DMS153 treated with DMSO at 0.1 percent for 48 hours (cell line): ENCODE data around the gene EML4.
"Not testable (repeated sequence)": the region's sequence is repeated elsewhere in the genome, so short reads cannot be mapped to it uniquely, and the experiment has no call there.

Source experiments
- DNase-seq: peaks from one replicate; lab custom pipeline; 2025; ENCODE audit not compliant: unreplicated experiment; lab: John Stamatoyannopoulos, UW

EML4 gene

GRCh38 chr2:42347518-42347917 lies 178.4 kb downstream of the EML4 start:
- not testable (repeated sequence) for DNase-seq

- no peak for DNase-seq
These were observed 179.1 kb downstream of the EML4 start for GRCh38 chr2:42348113-42348805.

GRCh38 chr2:42350434-42351063 lies 181.4 kb downstream of the EML4 start:
- no peak for DNase-seq

DNA sequence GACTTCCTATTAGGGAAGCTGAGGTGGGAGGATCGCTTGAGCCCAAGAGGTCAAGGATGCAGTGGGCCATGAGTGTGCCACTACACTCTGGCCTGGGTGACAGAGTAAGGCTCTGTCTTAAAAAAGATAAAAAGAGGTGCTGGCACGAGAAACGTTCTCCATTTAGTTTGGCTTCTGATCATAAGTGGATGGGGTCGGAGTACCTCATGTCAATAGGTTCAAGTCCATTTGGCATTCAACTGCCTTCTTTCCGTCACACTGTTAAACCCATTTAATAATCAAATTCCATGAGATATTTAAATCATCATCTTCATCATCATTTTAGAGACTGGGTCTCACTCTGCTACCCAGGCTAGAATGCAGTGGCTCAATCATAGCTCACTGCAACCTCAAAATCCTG lies 182.7 kb downstream of the EML4 start:
- no peak for DNase-seq

- DNase-seq = no peak
These were observed 184.8 kb downstream of the EML4 start for GRCh38 chr2:42353792-42354429.

- no peak for DNase-seq
These were observed 190.3 kb downstream of the EML4 start for GRCh38 chr2:42359304-42359964.

DNA sequence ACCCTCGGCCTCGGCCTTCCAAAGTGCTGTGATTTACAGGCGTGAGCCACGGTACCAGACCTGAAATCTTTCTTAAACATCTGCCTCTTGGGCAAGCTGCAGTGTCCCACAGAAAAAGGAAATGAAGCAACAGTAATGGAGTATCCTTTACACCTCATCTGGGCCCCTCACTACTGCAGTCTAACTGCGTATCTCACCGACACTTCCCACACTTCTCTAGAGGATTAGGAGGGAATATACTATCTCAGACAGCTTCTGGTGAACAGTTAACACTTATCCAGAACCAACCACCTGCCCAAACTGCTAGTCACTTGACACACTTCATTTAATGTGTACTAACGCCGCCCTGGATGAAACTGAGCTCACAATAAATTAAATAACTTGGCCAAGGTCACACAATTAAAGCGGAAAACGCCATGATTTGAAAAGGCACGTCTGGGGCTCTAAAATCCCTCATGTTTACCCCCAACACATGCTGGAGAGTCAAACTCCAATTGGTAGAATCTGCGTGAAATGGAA lies 190.9 kb downstream of the EML4 start:
- DNase-seq = no peak

- no peak for DNase-seq
These were observed 191.3 kb downstream of the EML4 start for GRCh38 chr2:42360493-42360889.

GRCh38 chr2:42360890-42361727 lies 192.0 kb downstream of the EML4 start, which contains the start of gene COX7A2L:
TSS of gene COX7A2L (minus strand) at chr2:42361217. CDS start at chr2:42361161, 56 bp downstream.
- peak; percentile 98 for DNase-seq

- no peak for DNase-seq
These were observed 192.7 kb downstream of the EML4 start for GRCh38 chr2:42361728-42362283.

DNA sequence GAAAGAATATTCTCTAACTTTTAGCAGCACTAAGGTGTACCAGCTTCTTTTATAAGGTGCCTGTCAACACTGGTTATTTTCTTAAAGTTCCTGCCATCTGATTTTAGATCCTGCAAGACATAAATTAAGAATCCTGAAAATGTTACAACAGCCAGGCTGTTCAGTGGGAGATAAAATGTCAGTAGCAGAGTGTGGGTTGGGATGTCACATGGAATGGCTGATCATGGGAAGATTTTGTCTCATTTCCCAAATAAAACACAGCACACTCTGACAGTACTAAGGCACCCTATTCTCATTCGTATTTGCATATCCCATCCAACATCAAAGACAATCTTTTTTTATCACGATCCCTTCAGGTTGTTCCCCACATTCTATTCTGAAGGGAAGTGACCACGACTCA lies 194.3 kb downstream of the EML4 start:
- DNase-seq = no peak

DNA sequence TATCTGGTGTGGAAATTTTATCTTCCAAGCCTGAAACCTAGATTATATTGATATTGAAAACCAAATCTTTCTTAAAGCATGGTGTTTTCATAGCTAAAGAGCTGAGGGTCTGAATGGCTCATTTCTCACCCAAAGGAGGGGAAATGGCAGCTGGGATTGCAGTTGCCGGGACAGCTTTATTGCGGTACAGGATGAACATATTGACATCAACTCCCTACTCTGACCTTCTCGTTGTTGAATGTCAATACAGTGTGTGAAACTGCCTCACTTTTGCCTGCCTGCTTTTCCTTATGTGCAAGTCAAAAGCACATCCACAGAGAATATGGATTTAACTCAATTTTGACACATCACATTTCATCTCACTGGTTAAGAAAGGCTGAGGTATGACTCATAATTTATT lies 195.5 kb downstream of the EML4 start:
- no peak for DNase-seq

DNA sequence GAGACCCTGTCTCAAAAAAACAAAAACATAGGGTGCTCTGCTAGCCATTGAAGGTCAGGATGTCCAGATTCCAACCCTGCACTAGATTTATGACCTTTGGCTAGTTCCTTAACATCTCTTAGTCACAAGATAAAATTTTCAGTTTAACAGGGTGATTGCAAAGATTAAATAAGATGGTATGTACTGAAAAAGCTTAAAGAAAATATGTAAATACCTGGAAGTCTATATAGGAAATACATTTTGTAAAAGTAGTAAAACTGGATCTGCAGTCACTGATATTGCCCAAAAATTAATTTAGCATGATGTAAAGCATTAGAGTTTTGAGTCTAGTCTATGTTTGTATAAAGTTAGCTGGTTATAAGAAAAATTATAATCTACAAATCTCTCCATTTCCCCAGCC lies 197.3 kb downstream of the EML4 start:
- no peak for DNase-seq

GRCh38 chr2:42367835-42368234 lies 198.7 kb downstream of the EML4 start:
- no peak for DNase-seq

DNA sequence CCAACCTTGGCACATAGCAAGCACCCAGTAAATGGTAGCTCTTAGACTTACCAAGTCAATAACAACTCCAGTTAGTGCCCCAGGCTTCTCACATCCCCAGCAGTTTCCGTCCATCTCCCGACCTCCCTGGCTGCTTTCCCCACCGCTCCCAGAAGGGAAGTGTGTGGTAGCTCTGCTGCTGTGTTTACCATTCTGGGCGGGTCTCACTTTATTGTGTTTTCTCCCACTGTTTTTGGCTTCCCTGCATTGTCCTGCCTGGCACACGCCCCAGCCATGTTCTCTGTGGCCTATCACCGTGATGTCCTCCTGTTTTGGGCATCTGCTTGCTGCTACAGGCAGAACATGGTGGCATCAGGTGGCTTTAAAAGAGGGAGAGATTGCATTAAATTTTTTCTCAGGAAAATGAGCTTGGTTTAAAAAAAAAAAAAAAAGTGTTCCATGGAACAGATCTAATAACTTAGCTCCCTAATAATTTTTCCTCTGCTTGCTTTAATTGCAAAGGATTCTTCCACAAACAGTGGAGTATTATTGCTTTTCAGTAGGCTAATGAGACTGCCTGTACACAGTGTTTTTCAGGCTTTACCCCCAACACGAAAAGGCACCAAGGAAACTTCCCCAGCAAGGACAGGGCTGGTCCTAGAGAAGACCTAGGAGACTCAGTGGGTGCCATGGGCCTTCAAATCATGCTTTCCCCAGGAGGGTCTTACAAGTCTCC lies 199.8 kb downstream of the EML4 start:
- peak; percentile 89 for DNase-seq

GRCh38 chr2:42369532-42370229 lies 200.5 kb downstream of the EML4 start:
- peak; percentile 86 for DNase-seq

GRCh38 chr2:42371611-42372473 lies 202.7 kb downstream of the EML4 start:
- DNase-seq = no peak
